ENCODE measurements around the gene DHRS7B.

Gene DHRS7B

DNA sequence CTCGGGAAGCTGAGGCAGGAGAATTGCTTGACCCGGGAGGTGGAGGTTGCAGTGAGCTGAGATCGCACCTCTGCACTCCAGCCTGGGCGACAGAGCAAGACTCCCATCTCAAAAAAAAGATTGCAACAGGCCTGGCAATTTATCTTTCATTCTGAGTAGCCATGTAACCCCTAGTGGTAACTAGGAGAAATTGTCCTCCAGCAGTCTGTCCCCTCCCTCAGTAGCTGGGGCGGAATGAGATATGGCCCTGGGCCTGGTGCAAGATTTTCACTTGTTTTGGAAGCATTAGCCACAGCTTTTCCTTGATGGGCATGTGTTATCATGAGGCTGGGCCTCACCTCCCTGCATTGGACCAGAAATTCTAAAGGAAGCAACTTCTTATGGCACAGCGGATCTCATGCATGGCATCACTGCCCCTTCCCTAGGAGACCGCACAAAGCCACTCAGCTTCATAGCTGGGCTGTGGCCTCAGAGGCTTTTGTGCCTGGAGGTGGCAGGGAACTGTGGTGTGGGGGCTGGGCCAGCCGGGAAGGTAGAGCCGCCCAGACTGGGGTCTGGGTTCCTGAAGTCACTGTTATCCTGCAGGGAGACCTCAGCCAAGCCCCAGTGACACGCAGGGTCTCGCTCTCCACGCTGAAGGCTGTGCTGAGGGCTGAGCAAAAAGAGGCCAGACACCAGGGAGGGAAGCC lies 113.1 kb downstream of the DHRS7B start:
- DNase-seq (ENCODE audit: low read depth in 2 of 2), result no peak

- DNase-seq (ENCODE audit: low read depth in 2 of 2), result no peak
These were observed 113.7 kb downstream of the DHRS7B start for GRCh38 chr17:21240369-21241055.

Data from stimulated activated CD4-positive, alpha-beta T cell treated with anti-CD3 and anti-CD28 coated beads, Interleukin-15, amount 100 ng/mL, for 48 hours (primary cell).